ENCODE results near the gene GRM8. TPM values are rescaled to one million over a fixed set of nuclear protein-coding genes. Genes with fewer than 3 reads are reported as not detected.

GRM8 gene
- total RNA-seq, 4 donors from 2014 or later: 1.0 to 5.0 TPM; not detected in 2

- no peak overlapping the region for H3K4me3 ChIP-seq
- H3K4me1 ChIP-seq: no peaks in the 10 kb centered on the region
- TF ChIP-seq POLR2A (IDR thresholded peaks at IDR 0.05): no peak
- TF ChIP-seq, protein P1, sequence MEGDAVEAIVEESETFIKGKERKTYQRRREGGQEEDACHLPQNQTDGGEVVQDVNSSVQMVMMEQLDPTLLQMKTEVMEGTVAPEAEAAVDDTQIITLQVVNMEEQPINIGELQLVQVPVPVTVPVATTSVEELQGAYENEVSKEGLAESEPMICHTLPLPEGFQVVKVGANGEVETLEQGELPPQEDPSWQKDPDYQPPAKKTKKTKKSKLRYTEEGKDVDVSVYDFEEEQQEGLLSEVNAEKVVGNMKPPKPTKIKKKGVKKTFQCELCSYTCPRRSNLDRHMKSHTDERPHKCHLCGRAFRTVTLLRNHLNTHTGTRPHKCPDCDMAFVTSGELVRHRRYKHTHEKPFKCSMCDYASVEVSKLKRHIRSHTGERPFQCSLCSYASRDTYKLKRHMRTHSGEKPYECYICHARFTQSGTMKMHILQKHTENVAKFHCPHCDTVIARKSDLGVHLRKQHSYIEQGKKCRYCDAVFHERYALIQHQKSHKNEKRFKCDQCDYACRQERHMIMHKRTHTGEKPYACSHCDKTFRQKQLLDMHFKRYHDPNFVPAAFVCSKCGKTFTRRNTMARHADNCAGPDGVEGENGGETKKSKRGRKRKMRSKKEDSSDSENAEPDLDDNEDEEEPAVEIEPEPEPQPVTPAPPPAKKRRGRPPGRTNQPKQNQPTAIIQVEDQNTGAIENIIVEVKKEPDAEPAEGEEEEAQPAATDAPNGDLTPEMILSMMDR (IDR thresholded peaks at IDR 0.05): no peak
- no peaks in the 10 kb centered on the region for H3K36me3 ChIP-seq
- no peak for DNase-seq
- no peaks in the 10 kb centered on the region for H3K27me3 ChIP-seq
- H3K27ac ChIP-seq: no peak overlapping the region
- no peaks in the 10 kb centered on the region for H3K9me3 ChIP-seq
Measured at GRCh38 chr7:126973066-126973465, 279.7 kb downstream of the GRM8 start.

DNA sequence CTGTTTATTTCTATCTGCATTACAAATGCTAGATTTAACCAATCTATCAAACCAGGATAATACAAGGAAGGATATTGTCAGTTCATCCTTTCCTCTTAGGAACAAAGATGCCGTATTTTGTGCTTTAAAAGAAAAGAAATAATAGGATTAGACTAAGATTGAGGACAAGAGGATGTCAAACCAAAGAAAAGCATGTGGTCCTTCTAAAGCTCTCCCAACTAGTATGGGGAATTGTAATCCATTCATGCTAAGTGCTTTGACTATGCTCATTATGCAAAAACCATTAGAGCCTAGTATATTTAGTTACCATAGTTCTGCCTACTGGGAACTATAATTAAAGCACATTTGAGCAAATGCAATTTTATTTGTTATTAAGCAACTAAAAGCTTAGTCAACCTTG, 280.2 kb downstream of the GRM8 start:
- Histone ChIP-seq H3K4me1 (no peaks in the 10 kb centered on the region), H3K36me3 (no peaks in the 10 kb centered on the region), H3K27ac (no peak overlapping the region), H3K4me3 (no peak overlapping the region), H3K27me3 (no peaks in the 10 kb centered on the region), H3K9me3 (no peaks in the 10 kb centered on the region)
- DNase-seq: no peak
- no peak for TF ChIP-seq POLR2A (IDR thresholded peaks at IDR 0.05)
- TF ChIP-seq, protein P1 (IDR thresholded peaks at IDR 0.05): no peak

DNA sequence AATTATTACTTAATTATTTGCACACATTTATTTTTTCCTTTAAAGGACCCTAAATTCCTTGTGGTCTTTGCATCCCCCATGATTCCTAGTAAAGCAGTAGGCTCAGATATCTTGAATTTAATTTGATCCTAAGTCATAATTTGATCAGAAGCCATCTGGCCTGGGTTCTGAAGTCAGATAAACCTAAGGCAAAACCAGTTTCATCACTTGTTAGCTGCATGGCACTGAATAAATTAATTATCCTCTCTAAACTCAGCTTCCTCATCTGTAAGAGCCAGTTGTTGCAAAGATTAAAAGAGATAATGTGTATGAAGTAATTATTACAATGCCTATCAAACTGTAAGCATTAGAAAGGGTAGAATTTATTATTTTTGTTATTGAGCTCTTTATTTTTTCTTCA, 293.1 kb downstream of the GRM8 start:
- no peak for DNase-seq
- H3K27ac ChIP-seq: no peak overlapping the region
- TF ChIP-seq, protein P1 (IDR thresholded peaks at IDR 0.05): no peak
- TF ChIP-seq POLR2A (IDR thresholded peaks at IDR 0.05): no peak
- no peak overlapping the region for H3K4me3 ChIP-seq
- H3K4me1 ChIP-seq: no peaks in the 10 kb centered on the region
- H3K27me3 ChIP-seq: no peaks in the 10 kb centered on the region
- no peaks in the 10 kb centered on the region for H3K36me3 ChIP-seq
- H3K9me3 ChIP-seq: no peaks in the 10 kb centered on the region

DNA sequence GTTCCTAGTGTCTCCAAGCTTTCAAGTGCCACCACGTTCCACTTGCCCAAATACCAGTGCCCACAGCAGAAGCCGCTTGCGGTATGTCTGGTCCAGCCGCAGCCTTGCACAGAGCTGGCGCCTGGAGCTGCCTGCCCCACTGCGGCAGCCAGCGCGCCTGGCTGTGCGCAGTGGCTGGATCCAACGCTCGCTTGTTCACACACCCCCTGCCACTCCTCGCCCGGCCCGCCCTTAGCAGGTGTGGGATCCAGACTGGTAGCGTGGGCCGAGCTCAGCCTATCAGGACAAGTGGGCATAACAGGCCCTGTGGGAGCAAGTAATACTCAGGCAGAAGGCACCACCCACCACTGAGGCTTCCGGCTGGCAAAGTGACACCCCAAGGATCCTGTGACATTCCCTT, 294.4 kb downstream of the GRM8 start:
- no peak overlapping the region for H3K27ac ChIP-seq
- TF ChIP-seq, protein P1 (IDR thresholded peaks at IDR 0.05): no peak
- TF ChIP-seq POLR2A (IDR thresholded peaks at IDR 0.05): no peak
- no peak overlapping the region for H3K4me3 ChIP-seq
- H3K36me3 ChIP-seq: no peaks in the 10 kb centered on the region
- no peaks in the 10 kb centered on the region for H3K9me3 ChIP-seq
- no peaks in the 10 kb centered on the region for H3K27me3 ChIP-seq
- H3K4me1 ChIP-seq: no peaks in the 10 kb centered on the region
- DNase-seq: no peak

DNA sequence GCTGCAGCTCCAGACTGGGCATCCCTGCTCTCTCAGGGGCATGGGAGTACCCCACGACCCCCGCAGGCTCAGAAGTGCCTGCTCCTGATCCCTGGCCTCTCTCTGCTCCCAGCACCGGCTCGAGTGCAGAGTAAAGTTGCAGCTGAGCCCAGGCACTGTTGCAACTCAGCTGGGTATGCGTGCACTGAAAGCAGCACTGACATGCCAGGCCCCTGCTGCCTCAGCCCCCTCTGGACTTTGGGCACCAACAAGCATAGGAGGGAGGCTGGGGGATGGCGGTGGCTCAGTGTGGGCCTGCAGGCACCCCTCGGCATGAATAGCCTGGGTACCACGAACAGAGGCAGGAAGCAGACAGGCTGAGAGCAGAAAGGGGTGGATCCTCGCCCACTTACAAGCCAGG, 295.3 kb downstream of the GRM8 start:
- no peaks in the 10 kb centered on the region for H3K4me1 ChIP-seq
- no peak overlapping the region for H3K4me3 ChIP-seq
- H3K27ac ChIP-seq: no peak overlapping the region
- no peaks in the 10 kb centered on the region for H3K36me3 ChIP-seq
- no peaks in the 10 kb centered on the region for H3K27me3 ChIP-seq
- no peak for DNase-seq
- no peak for TF ChIP-seq POLR2A (IDR thresholded peaks at IDR 0.05)
- TF ChIP-seq, protein P1 (IDR thresholded peaks at IDR 0.05): no peak
- no peaks in the 10 kb centered on the region for H3K9me3 ChIP-seq

DNA sequence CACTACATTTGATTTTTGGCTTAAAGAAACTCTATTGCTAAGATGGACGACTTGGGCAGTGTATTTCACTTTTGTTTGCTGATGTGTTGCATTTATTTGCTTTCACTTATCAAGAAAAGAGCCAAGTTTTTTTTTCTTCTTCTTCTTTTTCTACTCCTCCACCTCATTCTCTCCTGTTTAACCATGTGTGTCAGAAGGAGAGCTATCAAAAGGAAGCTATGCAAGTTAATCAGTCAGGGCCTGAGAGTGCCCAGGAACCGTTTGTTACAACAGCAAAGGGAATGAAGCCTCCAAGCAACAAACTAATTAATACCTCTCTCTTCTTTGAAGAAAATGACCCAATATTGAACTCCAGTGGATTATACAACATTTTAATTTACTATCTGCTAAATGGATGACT, 299.3 kb downstream of the GRM8 start:
- H3K27me3 ChIP-seq: no peaks in the 10 kb centered on the region
- DNase-seq: no peak
- TF ChIP-seq, protein P1 (IDR thresholded peaks at IDR 0.05): no peak
- TF ChIP-seq POLR2A (IDR thresholded peaks at IDR 0.05): no peak
- H3K4me1 ChIP-seq: no peaks in the 10 kb centered on the region
- H3K4me3 ChIP-seq: no peak overlapping the region
- H3K36me3 ChIP-seq: no peaks in the 10 kb centered on the region
- no peaks in the 10 kb centered on the region for H3K9me3 ChIP-seq
- H3K27ac ChIP-seq: no peak overlapping the region
